Tibial nerve (tissue), 3 donors: ENCODE data around the gene PDE2A.

Experiments used
- POLR2A ChIP-seq, 2 donors: fragments of 450-650 bp; IDR thresholded peaks; one replicate each; pipeline ENCODE4 v1.6.1; 2017; ENCODE audit warnings: antibody characterized with exemption in 2 of 2, mild to moderate bottlenecking in 2 of 2, moderate library complexity in 2 of 2
- TF ChIP-seq, protein P1 (sequence below), 5 experiments: fragments of 200-600 bp in 3 of 5; fragments of 450-650 bp in 2 of 5; sonication (generic) in 3 of 5; IDR thresholded peaks; one replicate each; pipeline ENCODE4 v1.5.1; 2016 to 2019; ENCODE audit warnings: antibody characterized with exemption in 5 of 5, mild to moderate bottlenecking in 3 of 5, moderate library complexity in 2 of 5

DNA sequence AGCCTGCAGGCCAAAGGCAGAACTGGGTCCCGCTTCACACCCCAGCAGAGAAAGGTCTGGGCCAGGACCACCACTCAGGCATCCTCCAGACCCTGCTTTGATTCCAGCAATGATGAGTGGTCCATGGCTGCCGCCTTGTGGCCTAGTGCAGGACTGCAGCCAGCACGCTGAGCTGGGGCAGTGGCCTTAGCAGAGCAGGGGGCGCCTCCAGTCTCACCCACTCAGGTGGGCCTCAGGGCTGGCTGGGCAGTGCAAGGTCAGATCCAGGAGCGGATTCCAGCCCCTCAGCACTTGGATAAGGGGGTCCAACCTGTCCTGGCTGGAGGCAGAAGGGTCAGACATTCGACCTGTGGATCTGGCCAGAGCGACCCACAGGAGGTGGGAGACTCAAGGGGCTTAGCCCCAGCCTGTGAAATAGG is 9.6 kb upstream of the PDE2A start:
- TF ChIP-seq POLR2A (IDR thresholded peaks at IDR 0.05), result no peak
- TF ChIP-seq, protein P1, sequence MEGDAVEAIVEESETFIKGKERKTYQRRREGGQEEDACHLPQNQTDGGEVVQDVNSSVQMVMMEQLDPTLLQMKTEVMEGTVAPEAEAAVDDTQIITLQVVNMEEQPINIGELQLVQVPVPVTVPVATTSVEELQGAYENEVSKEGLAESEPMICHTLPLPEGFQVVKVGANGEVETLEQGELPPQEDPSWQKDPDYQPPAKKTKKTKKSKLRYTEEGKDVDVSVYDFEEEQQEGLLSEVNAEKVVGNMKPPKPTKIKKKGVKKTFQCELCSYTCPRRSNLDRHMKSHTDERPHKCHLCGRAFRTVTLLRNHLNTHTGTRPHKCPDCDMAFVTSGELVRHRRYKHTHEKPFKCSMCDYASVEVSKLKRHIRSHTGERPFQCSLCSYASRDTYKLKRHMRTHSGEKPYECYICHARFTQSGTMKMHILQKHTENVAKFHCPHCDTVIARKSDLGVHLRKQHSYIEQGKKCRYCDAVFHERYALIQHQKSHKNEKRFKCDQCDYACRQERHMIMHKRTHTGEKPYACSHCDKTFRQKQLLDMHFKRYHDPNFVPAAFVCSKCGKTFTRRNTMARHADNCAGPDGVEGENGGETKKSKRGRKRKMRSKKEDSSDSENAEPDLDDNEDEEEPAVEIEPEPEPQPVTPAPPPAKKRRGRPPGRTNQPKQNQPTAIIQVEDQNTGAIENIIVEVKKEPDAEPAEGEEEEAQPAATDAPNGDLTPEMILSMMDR (IDR thresholded peaks at IDR 0.05), result peak; percentile 87 to 98 (median 94)
